Ascending aorta (tissue), 2 donors: ENCODE measurements around the gene BIN2. TPM values are rescaled to one million over a fixed set of nuclear protein-coding genes. Genes with fewer than 3 reads are reported as not detected.

Experiments
- DNase-seq, 2 donors: peaks; one replicate each; pipeline ENCODE4 v3.0.0-alpha.2; 2019; ENCODE audit warnings: low spot score in 2 of 2
- H3K27ac ChIP-seq, 2 donors: fragments of 200-600 bp; sonication (generic); one replicate each; pipeline ENCODE4 v1.5.1; 2016 to 2017; ENCODE audit warnings: mild to moderate bottlenecking in 1 of 2
- H3K27me3 ChIP-seq: fragments of 200-600 bp; sonication (generic); one replicate; pipeline ENCODE4 v1.5.1; 2017
- H3K36me3 ChIP-seq, 2 donors: fragments of 200-600 bp; sonication (generic); one replicate each; pipeline ENCODE4 v1.5.1; 2016
- H3K4me1 ChIP-seq, 2 donors: fragments of 200-600 bp; sonication (generic); one replicate each; pipeline ENCODE4 v1.5.1; 2016 to 2017; ENCODE audit warnings: mild to moderate bottlenecking in 1 of 2
- H3K4me3 ChIP-seq, 2 donors: fragments of 200-600 bp; sonication (generic); one replicate each; pipeline ENCODE4 v1.5.1; 2016 to 2017; ENCODE audit warnings: mild to moderate bottlenecking in 1 of 2
- H3K9me3 ChIP-seq, 2 donors: fragments of 200-600 bp; sonication (generic); one replicate each; pipeline ENCODE4 v1.5.1; 2016
- intact Hi-C: fragments of 100-400 bp; cut with DNase I; formaldehyde crosslinking; loops from one replicate; pipeline ENCODE4 v1.15.1; 2023
- total RNA-seq: library from RNA; depleted of rRNA; stranded (reverse); fragments of >200 nt; gene quantifications from one replicate; pipeline ENCODE4 v1.1.0, GENCODE V29; 2016
- TF ChIP-seq, protein P1 (sequence below), 3 experiments: fragments of 200-600 bp in 2 of 3; fragments of 450-650 bp in 1 of 3; sonication (generic) in 2 of 3; IDR thresholded peaks; one replicate each; pipeline ENCODE4 v1.5.1; 2016 to 2019; ENCODE audit warnings: antibody characterized with exemption in 3 of 3, mild to moderate bottlenecking in 1 of 3, moderate library complexity in 1 of 3

The BIN2 gene
- total RNA-seq, 1 donor from 2014 or later, result 4.2 TPM

GRCh38 chr12:51362307-51362706, 38.3 kb upstream of the BIN2 start:
- Histone ChIP-seq H3K4me1 (no peaks in the 10 kb centered on the region), H3K36me3 (no peaks in the 10 kb centered on the region), H3K27ac (no peak overlapping the region), H3K27me3 (no peaks in the 10 kb centered on the region), H3K9me3 (no peaks in the 10 kb centered on the region), H3K4me3 (no peak overlapping the region)
- intact Hi-C loops, result no loop called here
- no peak for DNase-seq
- TF ChIP-seq, protein P1, sequence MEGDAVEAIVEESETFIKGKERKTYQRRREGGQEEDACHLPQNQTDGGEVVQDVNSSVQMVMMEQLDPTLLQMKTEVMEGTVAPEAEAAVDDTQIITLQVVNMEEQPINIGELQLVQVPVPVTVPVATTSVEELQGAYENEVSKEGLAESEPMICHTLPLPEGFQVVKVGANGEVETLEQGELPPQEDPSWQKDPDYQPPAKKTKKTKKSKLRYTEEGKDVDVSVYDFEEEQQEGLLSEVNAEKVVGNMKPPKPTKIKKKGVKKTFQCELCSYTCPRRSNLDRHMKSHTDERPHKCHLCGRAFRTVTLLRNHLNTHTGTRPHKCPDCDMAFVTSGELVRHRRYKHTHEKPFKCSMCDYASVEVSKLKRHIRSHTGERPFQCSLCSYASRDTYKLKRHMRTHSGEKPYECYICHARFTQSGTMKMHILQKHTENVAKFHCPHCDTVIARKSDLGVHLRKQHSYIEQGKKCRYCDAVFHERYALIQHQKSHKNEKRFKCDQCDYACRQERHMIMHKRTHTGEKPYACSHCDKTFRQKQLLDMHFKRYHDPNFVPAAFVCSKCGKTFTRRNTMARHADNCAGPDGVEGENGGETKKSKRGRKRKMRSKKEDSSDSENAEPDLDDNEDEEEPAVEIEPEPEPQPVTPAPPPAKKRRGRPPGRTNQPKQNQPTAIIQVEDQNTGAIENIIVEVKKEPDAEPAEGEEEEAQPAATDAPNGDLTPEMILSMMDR (IDR thresholded peaks at IDR 0.05), result no peak

DNA sequence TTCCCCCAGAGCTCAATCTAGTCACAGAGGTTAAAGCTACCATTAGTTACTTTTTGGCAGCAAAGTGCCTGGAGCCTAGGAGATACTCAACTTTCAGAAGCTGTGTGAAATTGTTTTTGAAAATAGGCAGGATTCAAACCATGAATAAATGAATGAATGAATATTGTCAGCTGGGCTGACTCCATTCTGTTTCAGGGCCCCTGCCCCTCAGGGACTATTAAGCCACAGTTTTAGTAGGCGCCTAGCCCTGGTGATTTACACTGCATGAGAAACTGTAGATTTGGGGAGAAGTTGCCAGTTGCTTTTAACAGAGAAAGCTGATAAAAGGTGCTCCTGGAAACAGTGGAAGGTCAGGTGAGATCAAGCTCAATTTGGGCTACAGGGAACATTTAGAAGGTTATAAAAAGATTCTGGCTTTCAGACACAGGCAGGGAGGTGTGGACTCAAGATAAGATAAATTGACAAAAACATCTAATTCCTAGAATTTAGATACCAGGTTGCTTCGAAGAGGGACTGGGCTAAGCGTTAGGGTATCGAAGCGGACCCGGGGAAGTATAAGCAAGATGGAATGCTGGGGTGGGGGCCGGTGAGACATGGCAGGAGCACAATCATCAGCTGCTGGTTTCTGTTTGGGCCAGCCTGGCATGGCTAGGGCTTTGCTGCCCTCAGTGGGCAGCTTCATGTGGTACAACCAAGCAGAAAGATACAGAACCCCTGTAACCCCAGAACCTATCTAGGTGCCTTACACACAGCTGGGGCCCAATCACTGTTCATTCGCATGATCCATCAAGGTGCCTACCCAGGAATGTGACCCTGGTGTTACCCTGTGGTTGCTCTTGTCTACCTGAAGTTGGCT, 37.4 kb upstream of the BIN2 start:
- intact Hi-C loops, result no loop called here
- Histone ChIP-seq H3K4me3 (no peak overlapping the region), H3K36me3 (no peaks in the 10 kb centered on the region), H3K27ac (no peak overlapping the region), H3K27me3 (no peaks in the 10 kb centered on the region), H3K9me3 (no peaks in the 10 kb centered on the region), H3K4me1 (no peaks in the 10 kb centered on the region)
- TF ChIP-seq, protein P1 (IDR thresholded peaks at IDR 0.05), result no peak
- DNase-seq, result no peak

DNA sequence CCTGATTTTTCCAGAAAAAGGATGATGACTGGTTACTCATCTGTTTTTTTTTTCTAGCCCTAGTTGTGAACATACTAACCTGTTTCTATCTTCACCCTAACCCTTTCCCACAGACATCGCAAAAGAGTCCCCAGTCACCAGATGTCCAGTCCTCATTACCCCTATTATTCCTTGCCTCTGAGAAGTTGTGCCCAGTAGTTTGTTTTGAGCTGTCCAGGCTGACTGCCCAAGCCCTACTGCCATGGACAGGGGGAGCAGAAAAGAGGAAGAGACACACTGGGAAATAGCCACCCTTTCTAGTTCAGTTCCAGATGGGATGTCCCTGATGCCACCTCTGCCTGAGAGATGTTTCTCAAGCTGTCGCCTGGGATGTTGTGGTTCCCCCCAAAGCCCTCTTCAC, 36.3 kb upstream of the BIN2 start:
- no peaks in the 10 kb centered on the region for H3K27me3 ChIP-seq
- no peak overlapping the region for H3K27ac ChIP-seq
- H3K4me3 ChIP-seq, result no peak overlapping the region
- no peak for DNase-seq
- no peaks in the 10 kb centered on the region for H3K36me3 ChIP-seq
- H3K9me3 ChIP-seq, result no peaks in the 10 kb centered on the region
- intact Hi-C loops, result no loop called here
- TF ChIP-seq, protein P1 (IDR thresholded peaks at IDR 0.05), result no peak
- H3K4me1 ChIP-seq, result no peaks in the 10 kb centered on the region

DNA sequence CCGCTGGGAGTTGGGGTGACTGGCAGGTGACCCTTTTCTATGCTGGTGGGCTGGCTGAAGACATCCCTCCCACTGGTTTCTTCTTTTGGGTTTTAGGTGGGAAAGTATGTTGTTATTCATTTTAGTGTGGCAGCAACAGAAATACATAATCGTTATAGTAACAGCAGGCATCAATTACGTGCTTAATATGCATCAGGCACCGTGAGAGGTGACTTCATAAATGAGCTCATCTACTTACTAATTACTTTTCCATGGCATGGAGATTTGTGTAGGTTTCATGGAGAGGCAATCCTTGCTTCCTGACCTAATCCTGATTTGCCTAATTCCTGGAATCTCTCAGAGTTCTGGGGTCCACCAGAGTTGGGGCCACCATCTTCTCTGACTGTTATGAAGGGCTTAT, 35.9 kb upstream of the BIN2 start:
- no peaks in the 10 kb centered on the region for H3K9me3 ChIP-seq
- DNase-seq, result no peak
- no peaks in the 10 kb centered on the region for H3K27me3 ChIP-seq
- intact Hi-C loops, result no loop called here
- H3K27ac ChIP-seq, result no peak overlapping the region
- no peaks in the 10 kb centered on the region for H3K4me1 ChIP-seq
- H3K4me3 ChIP-seq, result no peak overlapping the region
- TF ChIP-seq, protein P1 (IDR thresholded peaks at IDR 0.05), result no peak
- no peaks in the 10 kb centered on the region for H3K36me3 ChIP-seq

GRCh38 chr12:51358496-51358895, 34.5 kb upstream of the BIN2 start:
- intact Hi-C loops, result no loop called here
- Histone ChIP-seq H3K9me3 (no peaks in the 10 kb centered on the region), H3K4me1 (no peaks in the 10 kb centered on the region), H3K27ac (no peak overlapping the region), H3K36me3 (no peaks in the 10 kb centered on the region), H3K4me3 (no peak overlapping the region), H3K27me3 (no peaks in the 10 kb centered on the region)
- TF ChIP-seq, protein P1 (IDR thresholded peaks at IDR 0.05), result no peak
- DNase-seq, result no peak
